RWPE1 (cell line): ENCODE measurements around the gene OXSR1.

Experiments used
- CTCF ChIA-PET: fragments of 350-600 bp; sonication (Branson Sonifier 250); formaldehyde crosslinking; extraction: SDS; loops from one replicate; lab custom pipeline; 2021; lab: Yijun Ruan, JAX
- POLR2A ChIA-PET: fragments of 400-600 bp; formaldehyde crosslinking; extraction: SDS; loops from one replicate; lab custom pipeline; 2020; ENCODE audit warnings: antibody characterized with exemption; ENCODE audit not compliant: low non-redundant PET; lab: Yijun Ruan, JAX
- DNase-seq: peaks from one replicate; pipeline ENCODE4 v3.0.0; 2012; ENCODE audit warnings: low spot score
- H3K27ac ChIP-seq: fragments of 450-650 bp; 2 replicates; pipeline ENCODE4 v1.5.1; 2017
- TF ChIP-seq, protein P1 (sequence below): fragments of 450-650 bp; conservative IDR thresholded peaks from 2 replicates; pipeline ENCODE4 v1.5.1; 2017; ENCODE audit warnings: low read depth, mild to moderate bottlenecking

The OXSR1 gene

DNA sequence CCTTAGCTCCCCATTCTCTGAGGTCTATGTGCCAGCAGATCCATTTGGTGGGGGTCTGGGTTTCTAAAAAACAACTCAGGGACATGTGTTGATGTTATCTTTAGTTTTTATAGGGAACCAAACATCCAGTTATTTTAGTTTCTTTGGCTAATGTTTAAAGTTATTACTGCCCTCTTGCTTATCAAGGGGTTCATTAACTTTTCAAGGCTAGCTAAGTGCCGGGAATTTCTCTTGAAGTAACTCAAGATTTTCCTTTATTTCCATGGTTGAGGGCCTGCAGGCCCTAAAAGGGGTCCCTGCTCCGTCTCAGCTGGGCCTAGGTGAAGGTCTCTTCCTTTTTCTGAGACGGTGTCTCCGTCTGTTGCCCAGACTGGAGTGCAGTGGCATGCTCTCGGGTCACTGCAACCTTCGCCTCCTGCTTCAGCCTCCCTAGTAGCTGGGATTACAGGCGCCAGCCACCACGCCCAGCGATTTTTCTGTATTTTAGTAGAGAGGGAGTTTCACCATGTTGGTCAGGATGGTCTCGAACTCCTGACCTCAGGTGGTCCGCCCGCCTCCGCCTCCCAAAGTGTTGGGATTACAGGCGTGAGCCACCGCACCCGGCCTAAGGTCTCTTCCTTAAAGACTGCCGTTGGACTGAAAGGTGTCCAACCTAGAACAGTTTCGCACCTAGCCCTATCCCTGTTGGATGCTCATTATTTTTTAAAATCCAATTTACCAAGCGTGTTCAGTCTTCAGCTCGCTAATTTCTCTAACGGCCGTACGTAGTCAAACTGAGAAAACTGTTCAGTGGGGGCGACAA is 1.3 kb upstream of the OXSR1 start:
- ChIA-PET CTCF (interaction anchor here (0.7 kb wide), 1 partner anchor 8 kb away, joined by 4 read pairs; no protein-coding TSS in a partner anchor), POLR2A (interaction anchor here (0.6 to 1.1 kb wide), 2 partner anchors 22 to 27 kb away, joined by 4 to 6 read pairs; partner anchors contain the start of gene ACAA1)
- DNase-seq, result no peak
- H3K27ac ChIP-seq, result peak overlapping the region; percentile 95
- TF ChIP-seq, protein P1, sequence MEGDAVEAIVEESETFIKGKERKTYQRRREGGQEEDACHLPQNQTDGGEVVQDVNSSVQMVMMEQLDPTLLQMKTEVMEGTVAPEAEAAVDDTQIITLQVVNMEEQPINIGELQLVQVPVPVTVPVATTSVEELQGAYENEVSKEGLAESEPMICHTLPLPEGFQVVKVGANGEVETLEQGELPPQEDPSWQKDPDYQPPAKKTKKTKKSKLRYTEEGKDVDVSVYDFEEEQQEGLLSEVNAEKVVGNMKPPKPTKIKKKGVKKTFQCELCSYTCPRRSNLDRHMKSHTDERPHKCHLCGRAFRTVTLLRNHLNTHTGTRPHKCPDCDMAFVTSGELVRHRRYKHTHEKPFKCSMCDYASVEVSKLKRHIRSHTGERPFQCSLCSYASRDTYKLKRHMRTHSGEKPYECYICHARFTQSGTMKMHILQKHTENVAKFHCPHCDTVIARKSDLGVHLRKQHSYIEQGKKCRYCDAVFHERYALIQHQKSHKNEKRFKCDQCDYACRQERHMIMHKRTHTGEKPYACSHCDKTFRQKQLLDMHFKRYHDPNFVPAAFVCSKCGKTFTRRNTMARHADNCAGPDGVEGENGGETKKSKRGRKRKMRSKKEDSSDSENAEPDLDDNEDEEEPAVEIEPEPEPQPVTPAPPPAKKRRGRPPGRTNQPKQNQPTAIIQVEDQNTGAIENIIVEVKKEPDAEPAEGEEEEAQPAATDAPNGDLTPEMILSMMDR, result no peak

DNA sequence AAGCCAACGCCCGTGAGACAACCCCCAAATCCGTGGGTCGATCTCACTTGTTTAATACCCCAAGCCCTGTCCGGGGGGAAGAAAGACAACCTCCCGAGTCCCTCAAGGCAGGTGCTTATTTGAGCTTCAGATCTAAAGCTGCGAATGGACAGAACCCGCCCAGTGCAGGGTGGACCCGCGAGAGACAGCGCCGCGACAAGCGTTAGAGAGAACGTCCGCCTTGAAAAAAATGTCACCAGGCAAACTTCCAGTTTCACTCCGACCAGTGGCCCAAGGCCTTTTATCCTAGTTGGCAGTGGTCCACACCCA is 740 bp upstream of the OXSR1 start:
- DNase-seq, result no peak
- ChIA-PET POLR2A (interaction anchor here (0.6 to 1.1 kb wide), 2 partner anchors 21 to 28 kb away, joined by 4 to 6 read pairs; partner anchors contain the start of gene ACAA1), CTCF (no interaction called here)
- peak overlapping the region; percentile 95 for H3K27ac ChIP-seq
- TF ChIP-seq, protein P1, result no peak

DNA sequence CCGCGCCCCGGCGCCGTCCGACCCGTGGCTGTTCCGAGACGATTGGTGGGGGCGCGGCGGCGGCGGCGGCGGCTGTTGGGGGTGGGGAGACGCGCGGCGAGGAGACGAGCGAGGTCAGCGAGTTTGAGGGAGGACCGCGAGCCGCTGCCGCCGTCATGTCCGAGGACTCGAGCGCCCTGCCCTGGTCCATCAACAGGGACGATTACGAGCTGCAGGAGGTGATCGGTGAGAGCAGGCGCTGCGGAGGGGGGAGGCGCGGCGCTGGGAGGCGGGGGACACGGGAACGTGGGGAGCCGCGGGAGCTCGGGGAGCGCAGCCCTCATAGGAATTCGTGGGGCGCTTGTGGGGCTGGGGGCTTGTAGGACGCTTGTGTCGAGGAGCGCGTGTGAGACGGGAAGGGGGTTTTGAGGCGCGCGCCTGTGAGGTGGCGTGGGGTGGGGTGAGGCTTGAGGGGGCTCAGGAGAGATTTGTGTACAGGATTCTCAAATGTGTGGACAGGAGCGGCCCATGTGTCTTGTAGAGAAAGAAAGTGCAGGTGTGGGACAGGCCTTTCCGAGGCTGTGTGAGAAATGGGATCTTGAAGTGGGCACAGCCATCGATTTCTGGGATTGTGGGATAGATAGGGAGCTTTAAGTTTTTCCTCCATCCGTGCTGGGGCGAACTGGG is 518 bp downstream of the OXSR1 start:
- POLR2A ChIA-PET, result interaction anchor here (0.7 to 0.8 kb wide), 3 partner anchors 11 to 869 kb away, joined by 3 to 12 read pairs (median 3); no protein-coding TSS in a partner anchor
- DNase-seq, result peak; percentile 38
- CTCF ChIA-PET, result interaction anchor here (0.6 kb wide), 1 partner anchor 253 kb away, joined by 5 read pairs; no protein-coding TSS in a partner anchor
- TF ChIP-seq, protein P1, result no peak
- H3K27ac ChIP-seq, result peak overlapping the region; percentile 95

DNA sequence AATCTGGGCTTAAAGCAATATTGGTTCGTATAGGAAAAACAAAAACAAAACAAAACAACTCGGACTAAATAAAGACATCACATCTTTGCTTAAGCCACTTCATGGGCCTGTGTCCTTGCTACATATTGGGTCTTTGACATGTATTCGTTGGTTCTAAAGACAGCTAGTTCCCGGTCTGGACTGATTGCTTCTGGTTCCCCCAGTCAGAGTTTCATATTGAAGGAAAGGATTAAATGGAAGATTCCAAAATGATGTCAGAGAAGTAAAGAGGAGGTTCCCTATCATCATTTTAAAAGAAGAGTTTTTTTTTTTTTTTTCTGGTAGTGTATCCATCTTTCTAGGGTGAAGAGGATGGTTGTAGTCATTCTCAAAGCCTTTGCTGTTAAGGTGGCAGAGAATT is 2.3 kb downstream of the OXSR1 start:
- ChIA-PET POLR2A (no interaction called here), CTCF (interaction anchor here (0.7 kb wide), 1 partner anchor 79 kb away, joined by 7 read pairs; no protein-coding TSS in a partner anchor)
- H3K27ac ChIP-seq, result no peak overlapping the region
- no peak for DNase-seq
- TF ChIP-seq, protein P1, result no peak

DNA sequence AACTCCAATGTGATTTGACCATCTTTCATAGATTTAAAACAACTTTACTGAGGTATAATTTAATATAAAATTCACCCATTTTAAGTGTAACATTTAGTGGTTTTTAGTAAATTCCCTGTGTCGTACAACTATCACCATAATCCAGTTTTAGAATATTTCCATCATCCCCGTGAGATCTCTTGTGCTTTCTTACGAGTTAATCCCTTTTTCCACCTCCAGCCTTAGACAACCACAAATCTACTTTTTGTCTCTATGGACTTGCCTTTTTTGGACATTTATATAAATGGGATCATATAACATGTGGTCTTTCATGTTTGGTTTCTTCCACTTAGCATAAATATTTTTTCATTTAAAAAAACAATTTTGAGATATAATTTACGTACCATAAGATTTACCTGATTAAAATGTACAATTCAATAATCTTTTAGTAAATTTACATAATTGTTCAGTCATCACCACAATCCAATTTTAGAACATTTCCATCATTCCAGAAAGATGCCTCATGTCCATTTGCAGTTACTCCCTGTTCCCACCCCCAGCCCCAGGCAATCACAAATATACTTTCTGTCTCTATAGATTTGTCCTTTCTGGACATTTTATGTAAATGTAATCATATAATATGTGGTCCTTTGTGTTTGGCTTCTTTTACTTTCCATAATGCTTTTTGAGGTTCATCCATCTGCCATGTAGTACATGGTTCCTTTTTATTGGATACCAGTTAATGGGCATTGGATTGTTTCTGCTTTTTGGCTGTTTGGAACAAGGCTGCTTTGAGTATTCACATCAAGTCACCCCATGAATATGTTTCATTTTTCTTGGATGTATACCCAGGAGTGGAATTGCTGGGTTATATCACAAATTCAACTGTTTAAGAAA is 3.1 kb downstream of the OXSR1 start:
- CTCF ChIA-PET, result no interaction called here
- peak; percentile 26 for DNase-seq
- H3K27ac ChIP-seq, result no peak overlapping the region
- POLR2A ChIA-PET, result no interaction called here
- TF ChIP-seq, protein P1, result no peak

DNA sequence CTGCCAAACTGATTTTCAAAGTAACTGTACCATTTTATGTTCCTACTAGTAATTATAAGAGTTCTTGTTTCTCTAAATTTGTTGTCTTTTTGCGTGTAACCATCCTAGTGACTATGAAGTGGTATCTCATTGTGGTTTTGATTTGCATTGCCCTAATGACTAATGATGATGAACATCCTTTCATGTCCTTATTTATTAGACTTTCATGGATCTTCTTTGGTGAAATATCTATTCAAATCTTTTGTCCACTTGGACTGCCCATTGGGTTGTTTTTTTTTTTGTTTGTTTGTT is 3.6 kb downstream of the OXSR1 start:
- TF ChIP-seq, protein P1, result no peak
- peak overlapping the region; percentile 81 for H3K27ac ChIP-seq
- ChIA-PET POLR2A (no interaction called here), CTCF (no interaction called here)
- no peak for DNase-seq
